CD14-positive monocyte (primary cell): ENCODE measurements around the gene ANKRD44. TPM values are rescaled to one million over a fixed set of nuclear protein-coding genes. Genes with fewer than 3 reads are reported as not detected.

Experiments
- DNase-seq, 3 donors: peaks; one replicate each; pipeline ENCODE4 v3.0.0-alpha.2; 2011 to 2022
- H2AFZ ChIP-seq: 2 replicates; pipeline ENCODE4 v1.6.0; 2012; ENCODE audit warnings: mild to moderate bottlenecking, low read depth, low read length, inconsistent platforms; ENCODE audit not compliant: insufficient read depth, poor library complexity, severe bottlenecking
- H3K27ac ChIP-seq, 2 donors: 1 replicate in 1 of 2; 2 replicates in 1 of 2; pipeline ENCODE4 v1.5.1; 2012 to 2013; ENCODE audit warnings: low read length in 2 of 2, control low read depth in 1 of 2, inconsistent platforms in 1 of 2, low read depth in 1 of 2, mild to moderate bottlenecking in 1 of 2
- H3K27me3 ChIP-seq, 2 donors: one replicate each; pipeline versions ENCODE4 v1.6.0 to v1.6.1; 2011 to 2013; ENCODE audit warnings: low read length in 2 of 2; ENCODE audit not compliant: control insufficient read depth in 2 of 2, insufficient read depth in 2 of 2
- H3K36me3 ChIP-seq, 2 donors: replicated peaks in 1 of 2; 1 replicate in 1 of 2; 2 replicates in 1 of 2; pipeline versions ENCODE4 v1.5.1 to v1.6.1; 2012 to 2013; ENCODE audit warnings: low read length in 2 of 2, control low read depth in 1 of 2, inconsistent platforms in 1 of 2, mild to moderate bottlenecking in 1 of 2; ENCODE audit not compliant: insufficient read depth in 2 of 2, control insufficient read depth in 1 of 2
- H3K4me1 ChIP-seq, 2 donors: 1 replicate in 1 of 2; 2 replicates in 1 of 2; pipeline versions ENCODE4 v1.5.1 to v1.6.1; 2012 to 2013; ENCODE audit warnings: low read length in 2 of 2, control low read depth in 1 of 2, inconsistent platforms in 1 of 2, mild to moderate bottlenecking in 1 of 2, moderate library complexity in 1 of 2; ENCODE audit not compliant: insufficient read depth in 2 of 2, control insufficient read depth in 1 of 2
- H3K4me2 ChIP-seq: replicated peaks from 2 replicates; pipeline ENCODE3; 2012; ENCODE audit warnings: low read length, moderate library complexity, mild to moderate bottlenecking; ENCODE audit not compliant: poor library complexity, severe bottlenecking; ENCODE audit errors: extremely low read depth
- H3K4me3 ChIP-seq, 3 experiments: fragments of 200-600 bp in 1 of 3; sonication (generic) in 1 of 3; replicated peaks in 1 of 3; 1 replicate in 2 of 3; 2 replicates in 1 of 3; pipeline ENCODE4 v1.5.1; 2011 to 2013; ENCODE audit warnings: low read length in 3 of 3, mild to moderate bottlenecking in 3 of 3, control low read depth in 2 of 3, low read depth in 2 of 3, inconsistent platforms in 1 of 3, moderate library complexity in 1 of 3
- H3K79me2 ChIP-seq: 2 replicates; pipeline ENCODE4 v1.6.0; 2012; ENCODE audit warnings: mild to moderate bottlenecking, control low read depth, inconsistent platforms, low read length, moderate library complexity; ENCODE audit not compliant: insufficient read depth
- H3K9ac ChIP-seq: 2 replicates; pipeline ENCODE4 v1.6.0; 2017; ENCODE audit warnings: low read length, mild to moderate bottlenecking; ENCODE audit not compliant: insufficient read depth, poor library complexity, severe bottlenecking
- H3K9me3 ChIP-seq, 2 donors: replicated peaks in 1 of 2; 1 replicate in 1 of 2; 2 replicates in 1 of 2; pipeline versions ENCODE4 v1.5.1 to v1.6.1; 2012 to 2013; ENCODE audit warnings: low read length in 2 of 2, control low read depth in 1 of 2; ENCODE audit not compliant: control insufficient read depth in 1 of 2, insufficient read depth in 1 of 2
- H4K20me1 ChIP-seq: 2 replicates; pipeline ENCODE4 v1.6.0; 2012; ENCODE audit warnings: mild to moderate bottlenecking, low read length, control low read depth, moderate library complexity; ENCODE audit not compliant: insufficient read depth
- H3K27ac Mint-ChIP-seq, 7 donors: one replicate each; pipeline ENCODE4 v1.8.0; 2020; ENCODE audit warnings: mild to moderate bottlenecking in 7 of 7, mixed read lengths in 7 of 7, moderate library complexity in 6 of 7, inconsistent platforms in 2 of 7
- H3K27me3 Mint-ChIP-seq, 3 donors: one replicate each; pipeline ENCODE4 v1.8.0; 2021 to 2022; ENCODE audit warnings: low read depth in 3 of 3, mild to moderate bottlenecking in 3 of 3, mixed read lengths in 3 of 3, moderate library complexity in 3 of 3, inconsistent platforms in 1 of 3
- H3K36me3 Mint-ChIP-seq, 2 donors: one replicate each; pipeline ENCODE4 v1.8.0; 2020; ENCODE audit warnings: mixed read lengths in 2 of 2, inconsistent platforms in 1 of 2, mild to moderate bottlenecking in 1 of 2
- H3K4me1 Mint-ChIP-seq: one replicate; pipeline ENCODE4 v1.8.0; 2020; ENCODE audit warnings: mild to moderate bottlenecking, mixed read lengths
- H3K4me3 Mint-ChIP-seq, 2 donors: one replicate each; pipeline ENCODE4 v1.8.0; 2020; ENCODE audit warnings: mild to moderate bottlenecking in 2 of 2, mixed read lengths in 2 of 2, moderate library complexity in 1 of 2
- H3K9me3 Mint-ChIP-seq, 7 donors: one replicate each; pipeline ENCODE4 v1.8.0; 2020 to 2022; ENCODE audit warnings: mixed read lengths in 7 of 7, mild to moderate bottlenecking in 6 of 7, moderate library complexity in 6 of 7, inconsistent platforms in 2 of 7
- CTCF ChIP-seq: fragments of 200-600 bp; IDR thresholded peaks from one replicate; pipeline ENCODE4 v1.8.0; 2022; ENCODE audit warnings: antibody characterized with exemption, mild to moderate bottlenecking
- WGBS: methylation state at CpG from one replicate; pipeline ENCODE4 v1.1.5; 2013; ENCODE audit warnings: missing lambda C conversion rate; ENCODE audit not compliant: insufficient coverage; 5-methylcytosine and 5-hydroxymethylcytosine counted together
- intact Hi-C, 2 donors: fragments of 100-400 bp; cut with micrococcal nuclease; formaldehyde crosslinking; loops; one replicate each; pipeline versions ENCODE4 v1.15.0 to v1.15.1; 2023
- polyA plus RNA-seq, 3 donors: library from polyadenylated mRNA; depleted of rRNA in 1 of 3; unstranded in 2 of 3; stranded (reverse) in 1 of 3; fragments of 300-500 nt in 2 of 3; fragments of >200 nt in 1 of 3; fragmentation: Illumina TruSeq in 2 of 3; gene quantifications; 1 replicate in 2 of 3; 2 replicates in 1 of 3; pipeline ENCODE4 v1.2.3, GENCODE V29; 2012 to 2021

Gene ANKRD44
- polyA plus RNA-seq, 3 donors = 55.7 to 91.9 (median 64.9) TPM

- Histone ChIP-seq H3K4me3 (no peak overlapping the region), H3K4me1 (peaks cover 23 to 26% of the 10 kb centered on the region in 2 donors), H3K36me3 (peaks cover 79 to 88% of the 10 kb centered on the region in 2 donors), H3K27ac (no peak overlapping the region), H3K27me3 (no peaks in the 10 kb centered on the region), H4K20me1 (peaks cover 33% of the 10 kb centered on the region), H3K9me3 (no peaks in the 10 kb centered on the region), H3K9ac (no peak overlapping the region), H3K79me2 (no peaks in the 10 kb centered on the region), H2AFZ (no peak overlapping the region), H3K4me2 (no peak overlapping the region)
- H3K36me3 Mint-ChIP-seq = peaks cover 78 to 87% of the 10 kb centered on the region in 2 donors
- intact Hi-C loops = loop anchor here in 1 of 2 donors (10.0 kb wide), 1 partner anchor 306 kb away; no protein-coding TSS in a partner anchor
- peaks cover 0 to 5% (median 0%) of the 10 kb centered on the region in 7 donors for H3K9me3 Mint-ChIP-seq
- WGBS = no CpG with 5 or more reads among the region's 4 CpGs
- no peak for DNase-seq
- TF ChIP-seq CTCF = no peak
- H3K27me3 Mint-ChIP-seq = no peaks in the 10 kb centered on the region
- H3K27ac Mint-ChIP-seq = peak overlapping the region in 1 of 7 donors; percentile 28
- no peak overlapping the region for H3K4me3 Mint-ChIP-seq
- H3K4me1 Mint-ChIP-seq = peaks cover 27% of the 10 kb centered on the region
Observed at GRCh38 chr2:197078535-197078934, 232.0 kb downstream of the ANKRD44 start.

DNA sequence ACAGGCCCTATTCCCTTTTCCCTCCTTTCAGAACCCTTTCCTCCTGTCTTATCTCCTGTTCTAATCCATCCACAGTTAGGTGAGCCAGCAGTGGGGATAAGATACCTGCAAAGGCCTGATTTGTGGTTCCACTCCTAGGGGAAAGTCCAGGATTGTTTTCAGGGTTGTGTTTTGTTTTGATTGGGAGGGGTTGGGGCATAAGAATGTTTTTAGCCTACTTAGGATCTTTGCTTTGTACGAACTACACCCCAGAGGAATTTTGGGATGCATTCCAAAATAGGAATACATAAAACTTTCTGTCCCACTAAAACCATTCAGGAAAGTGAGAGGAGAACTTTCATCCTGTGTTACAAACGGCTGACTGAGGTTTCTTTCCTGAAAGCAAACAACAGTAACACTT lies 233.2 kb downstream of the ANKRD44 start:
- H3K27ac Mint-ChIP-seq = peak overlapping the region in 2 of 7 donors; percentile 58 to 68
- no peak overlapping the region for H3K4me3 Mint-ChIP-seq
- no peak for TF ChIP-seq CTCF
- no peak overlapping the region for H3K9ac ChIP-seq
- WGBS = no CpG with 5 or more reads among the region's 2 CpGs
- no peaks in the 10 kb centered on the region for H3K9me3 ChIP-seq
- no peak overlapping the region for H2AFZ ChIP-seq
- peaks cover 18 to 22% of the 10 kb centered on the region in 2 donors for H3K4me1 ChIP-seq
- H3K27me3 ChIP-seq = no peaks in the 10 kb centered on the region
- H3K4me1 Mint-ChIP-seq = peaks cover 17% of the 10 kb centered on the region
- no peaks in the 10 kb centered on the region for H3K27me3 Mint-ChIP-seq
- peaks cover 71 to 88% of the 10 kb centered on the region in 2 donors for H3K36me3 ChIP-seq
- peaks cover 42% of the 10 kb centered on the region for H4K20me1 ChIP-seq
- H3K36me3 Mint-ChIP-seq = peaks cover 74 to 86% of the 10 kb centered on the region in 2 donors
- H3K4me2 ChIP-seq = no peak overlapping the region
- H3K27ac ChIP-seq = no peak overlapping the region
- DNase-seq = no peak
- no peaks in the 10 kb centered on the region for H3K79me2 ChIP-seq
- intact Hi-C loops = loop anchor here in 1 of 2 donors (10.0 kb wide), 1 partner anchor 307 kb away; no protein-coding TSS in a partner anchor
- H3K4me3 ChIP-seq = no peak overlapping the region
- H3K9me3 Mint-ChIP-seq = peaks cover 0 to 5% (median 0%) of the 10 kb centered on the region in 7 donors
